Keratinocyte (primary cell): ENCODE results near the gene UBAC2. TPM values are rescaled to one million over a fixed set of nuclear protein-coding genes. Genes with fewer than 3 reads are reported as not detected.

Source experiments
- DNase-seq: peaks from one replicate; pipeline ENCODE4 v3.0.0-alpha.2; 2011; ENCODE audit warnings: low read depth, missing footprints, low spot score
- FAIRE-seq: peaks from 2 replicates; lab custom pipeline; 2011; peaks lifted over from hg19 to GRCh38; lab: Jason Lieb, UNC
- H2AFZ ChIP-seq: 2 replicates; pipeline ENCODE4 v1.6.0; 2012; ENCODE audit warnings: low read length, control low read depth, inconsistent platforms; ENCODE audit not compliant: control insufficient read depth
- H3K27ac ChIP-seq: 2 replicates; pipeline ENCODE4 v1.5.1; 2011; ENCODE audit warnings: low read length; ENCODE audit not compliant: control insufficient read depth, insufficient read depth
- H3K27me3 ChIP-seq: 3 replicates; pipeline ENCODE4 v1.6.0; 2011; ENCODE audit warnings: low read length; ENCODE audit not compliant: control insufficient read depth, insufficient read depth; ENCODE audit errors: extremely low read depth
- H3K36me3 ChIP-seq, 2 experiments: 2 replicates in 1 of 2; 3 replicates in 1 of 2; pipeline ENCODE4 v1.5.1; 2011; ENCODE audit warnings: low read length in 2 of 2, mild to moderate bottlenecking in 1 of 2; ENCODE audit not compliant: control insufficient read depth in 2 of 2, insufficient read depth in 2 of 2; ENCODE audit errors: extremely low read depth in 1 of 2
- H3K4me1 ChIP-seq: 3 replicates; pipeline ENCODE4 v1.5.1; 2011; ENCODE audit warnings: low read length; ENCODE audit not compliant: control insufficient read depth, insufficient read depth; ENCODE audit errors: extremely low read depth
- H3K4me2 ChIP-seq: 3 replicates; pipeline ENCODE4 v1.6.0; 2011; ENCODE audit warnings: low read depth, low read length; ENCODE audit not compliant: control insufficient read depth, insufficient read depth; ENCODE audit errors: extremely low read depth
- H3K4me3 ChIP-seq, 3 experiments: fragments of 200-600 bp in 1 of 3; sonication (generic) in 1 of 3; 2 replicates in 2 of 3; 3 replicates in 1 of 3; pipeline ENCODE4 v1.5.1; 2011 to 2016; ENCODE audit warnings: low read length in 3 of 3, mild to moderate bottlenecking in 3 of 3, control low read depth in 2 of 3, inconsistent platforms in 1 of 3, low read depth in 1 of 3, mixed read lengths in 1 of 3, mixed run types in 1 of 3, moderate library complexity in 1 of 3; ENCODE audit not compliant: control insufficient read depth in 2 of 3, insufficient read depth in 2 of 3; ENCODE audit errors: extremely low read depth in 1 of 3
- H3K79me2 ChIP-seq: 2 replicates; pipeline ENCODE4 v1.6.0; 2012; ENCODE audit warnings: low read length; ENCODE audit not compliant: control insufficient read depth, insufficient read depth
- H3K9ac ChIP-seq: 3 replicates; pipeline ENCODE4 v1.6.0; 2011; ENCODE audit warnings: low read length; ENCODE audit not compliant: control insufficient read depth, insufficient read depth; ENCODE audit errors: extremely low read depth
- H3K9me1 ChIP-seq: 3 replicates; pipeline ENCODE4 v1.6.0; 2011; ENCODE audit warnings: low read length; ENCODE audit not compliant: control insufficient read depth, insufficient read depth; ENCODE audit errors: extremely low read depth
- H3K9me3 ChIP-seq: 2 replicates; pipeline ENCODE4 v1.5.1; 2012; ENCODE audit warnings: low read depth, low read length; ENCODE audit not compliant: control insufficient read depth
- H4K20me1 ChIP-seq: 3 replicates; pipeline ENCODE4 v1.6.0; 2011; ENCODE audit warnings: low read length; ENCODE audit not compliant: control insufficient read depth, insufficient read depth; ENCODE audit errors: extremely low read depth
- EZH2 ChIP-seq: IDR thresholded peaks from one replicate; pipeline ENCODE4 v1.6.1; 2012; ENCODE audit warnings: inconsistent platforms, mild to moderate bottlenecking, low read length, moderate library complexity
- dilution Hi-C: fragments of 300-500 bp; cut with MboI; formaldehyde crosslinking; loops from one replicate; pipeline ENCODE4 v1.7.0; 2020; ENCODE audit warnings: low sequenced_read_pairs; ENCODE audit not compliant: extremely low pct_ligation_motif_present
- polyA plus RNA-seq, 5 experiments: library from polyadenylated mRNA; depleted of rRNA in 3 of 5; stranded (reverse) in 3 of 5; stranded (forward) in 1 of 5; unstranded in 1 of 5; fragments of >200 nt; gene quantifications; 1 replicate in 1 of 5; 2 replicates in 3 of 5; 3 replicates in 1 of 5; pipeline versions ENCODE4 v1.2.1 to v1.2.3, GENCODE V29; 2011 to 2012; ENCODE audit warnings: missing spikeins in 2 of 5, low read depth in 1 of 5, low replicate concordance in 1 of 5
- TF ChIP-seq, protein P1 (sequence below), 3 experiments: IDR thresholded peaks in 1 of 3; conservative IDR thresholded peaks in 1 of 3; optimal IDR thresholded peaks in 1 of 3; 2 replicates in 2 of 3; 3 replicates in 1 of 3; pipeline versions ENCODE3 to v1.5.1; 2011; ENCODE audit warnings: low read length in 3 of 3, mild to moderate bottlenecking in 3 of 3, moderate library complexity in 2 of 3, control low read depth in 1 of 3, inconsistent platforms in 1 of 3; ENCODE audit not compliant: insufficient read depth in 2 of 3; ENCODE audit errors: extremely low read depth in 1 of 3

The UBAC2 gene
- polyA plus RNA-seq, 1 donor (not counting 4 experiments of a cell fraction or from before 2014, with no cell fraction given), result 104 TPM

DNA sequence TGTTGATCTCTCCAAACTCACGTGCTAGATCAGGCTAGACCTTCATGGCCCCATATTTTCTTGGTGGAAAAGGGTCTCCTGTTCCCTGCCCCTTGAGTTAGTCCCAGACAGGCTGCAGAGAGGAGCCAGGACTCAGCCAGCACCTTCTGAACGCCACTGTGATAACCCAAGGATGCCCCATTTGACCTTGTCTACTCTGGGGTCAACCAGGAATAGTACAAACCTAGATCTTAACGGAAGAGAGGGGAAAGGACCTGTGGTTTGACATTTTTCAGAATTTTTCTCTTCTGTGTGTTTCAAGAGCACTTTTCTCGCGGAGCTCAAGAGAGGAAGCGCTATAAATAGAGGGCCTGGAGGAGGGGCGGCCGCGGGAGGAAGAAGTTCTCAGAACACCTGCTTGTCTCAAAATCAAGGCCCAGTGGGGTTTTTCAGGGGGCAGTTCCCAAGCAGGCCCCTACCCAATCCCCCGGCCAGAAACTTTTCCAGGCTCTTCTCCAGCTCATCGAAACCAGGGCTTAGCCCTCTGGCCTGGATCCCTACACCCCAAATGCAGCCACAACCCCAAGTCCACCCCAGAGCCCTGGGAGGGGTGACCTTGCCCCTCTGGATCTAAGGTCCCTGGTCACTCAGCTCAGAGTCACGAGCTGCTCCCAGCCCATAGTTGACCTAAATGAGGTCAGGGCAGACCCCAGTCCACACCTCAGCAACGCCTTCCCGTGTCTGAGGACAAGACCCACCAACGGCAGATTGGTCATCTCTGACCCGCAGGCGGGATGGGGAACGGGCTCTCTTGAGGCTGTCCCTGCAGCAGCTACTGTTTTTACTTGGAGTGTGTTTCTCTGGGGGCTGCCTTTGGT is 225.1 kb downstream of the UBAC2 start:
- dilution Hi-C loops, result no loop called here
- no peak overlapping the region for H3K9ac ChIP-seq
- no peak overlapping the region for H3K4me3 ChIP-seq
- FAIRE-seq, result no peak
- no peak for DNase-seq
- no peaks in the 10 kb centered on the region for H3K4me1 ChIP-seq
- H3K36me3 ChIP-seq, result no peaks in the 10 kb centered on the region
- no peaks in the 10 kb centered on the region for H4K20me1 ChIP-seq
- H3K79me2 ChIP-seq, result no peaks in the 10 kb centered on the region
- no peak overlapping the region for H2AFZ ChIP-seq
- no peak overlapping the region for H3K4me2 ChIP-seq
- H3K9me1 ChIP-seq, result no peaks in the 10 kb centered on the region
- no peak overlapping the region for H3K27ac ChIP-seq
- TF ChIP-seq, protein P1, sequence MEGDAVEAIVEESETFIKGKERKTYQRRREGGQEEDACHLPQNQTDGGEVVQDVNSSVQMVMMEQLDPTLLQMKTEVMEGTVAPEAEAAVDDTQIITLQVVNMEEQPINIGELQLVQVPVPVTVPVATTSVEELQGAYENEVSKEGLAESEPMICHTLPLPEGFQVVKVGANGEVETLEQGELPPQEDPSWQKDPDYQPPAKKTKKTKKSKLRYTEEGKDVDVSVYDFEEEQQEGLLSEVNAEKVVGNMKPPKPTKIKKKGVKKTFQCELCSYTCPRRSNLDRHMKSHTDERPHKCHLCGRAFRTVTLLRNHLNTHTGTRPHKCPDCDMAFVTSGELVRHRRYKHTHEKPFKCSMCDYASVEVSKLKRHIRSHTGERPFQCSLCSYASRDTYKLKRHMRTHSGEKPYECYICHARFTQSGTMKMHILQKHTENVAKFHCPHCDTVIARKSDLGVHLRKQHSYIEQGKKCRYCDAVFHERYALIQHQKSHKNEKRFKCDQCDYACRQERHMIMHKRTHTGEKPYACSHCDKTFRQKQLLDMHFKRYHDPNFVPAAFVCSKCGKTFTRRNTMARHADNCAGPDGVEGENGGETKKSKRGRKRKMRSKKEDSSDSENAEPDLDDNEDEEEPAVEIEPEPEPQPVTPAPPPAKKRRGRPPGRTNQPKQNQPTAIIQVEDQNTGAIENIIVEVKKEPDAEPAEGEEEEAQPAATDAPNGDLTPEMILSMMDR (optimal IDR thresholded peaks at IDR 0.05 in 1 of 3, IDR thresholded peaks at IDR 0.05 in 1 of 3, conservative IDR thresholded peaks at IDR 0.05 in 1 of 3; ENCODE audit: extremely low read depth in 1 of 3, insufficient read depth in 2 of 3, low read length in 3 of 3), result no peak
- TF ChIP-seq EZH2, result no peak
- H3K27me3 ChIP-seq, result peaks cover 11% of the 10 kb centered on the region
- no peaks in the 10 kb centered on the region for H3K9me3 ChIP-seq

DNA sequence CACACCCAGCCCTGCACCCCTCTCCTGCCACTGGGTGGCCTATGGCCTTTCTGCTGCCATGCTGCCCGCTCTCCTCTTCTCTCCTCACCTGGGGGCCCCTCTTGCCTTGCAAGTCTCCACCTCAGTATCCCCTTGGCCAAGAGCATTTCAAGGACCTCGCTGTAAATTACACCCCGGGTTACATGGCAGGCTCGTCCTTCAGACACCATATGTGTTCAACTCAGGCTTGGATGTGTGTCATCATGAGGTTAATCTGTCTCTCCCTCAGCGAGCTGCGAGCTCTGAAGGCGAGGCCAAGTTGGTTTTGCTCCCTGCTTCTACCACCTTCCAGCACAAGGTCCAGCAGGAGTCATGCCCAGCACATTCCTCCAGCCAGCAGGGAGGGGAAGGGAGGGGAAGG is 225.8 kb downstream of the UBAC2 start:
- Histone ChIP-seq H3K4me1 (no peaks in the 10 kb centered on the region), H3K9me1 (no peaks in the 10 kb centered on the region), H2AFZ (no peak overlapping the region), H3K79me2 (no peaks in the 10 kb centered on the region), H3K4me3 (no peak overlapping the region), H4K20me1 (no peaks in the 10 kb centered on the region), H3K9me3 (no peaks in the 10 kb centered on the region), H3K27me3 (peaks cover 11% of the 10 kb centered on the region), H3K27ac (no peak overlapping the region), H3K4me2 (no peak overlapping the region), H3K9ac (no peak overlapping the region), H3K36me3 (no peaks in the 10 kb centered on the region)
- dilution Hi-C loops, result no loop called here
- FAIRE-seq (no peak), DNase-seq (no peak)
- no peak for TF ChIP-seq EZH2
- TF ChIP-seq, protein P1 (optimal IDR thresholded peaks at IDR 0.05 in 1 of 3, IDR thresholded peaks at IDR 0.05 in 1 of 3, conservative IDR thresholded peaks at IDR 0.05 in 1 of 3; ENCODE audit: extremely low read depth in 1 of 3, insufficient read depth in 2 of 3, low read length in 3 of 3), result no peak
